Endometrial microvascular endothelial cells (primary cell): ENCODE data around the gene GALNT16. TPM values are rescaled to one million over a fixed set of nuclear protein-coding genes. Genes with fewer than 3 reads are reported as not detected.
"Not testable (repeated sequence)": the region's sequence is repeated elsewhere in the genome, so short reads cannot be mapped to it uniquely, and the experiment has no call there.

Source experiments
- in situ Hi-C: cut with HindIII; loops from 2 replicates; pipeline ENCODE4 v1.10.0; 2017; ENCODE audit warnings: low sequenced_read_pairs, low pct_unique_long_range_greater_than_20kb; ENCODE audit errors: inconsistent ontology term
- total RNA-seq: library from RNA; depleted of rRNA; stranded (reverse); fragments of >200 nt; gene quantifications from one replicate; pipeline ENCODE4 v1.2.3, GENCODE V29; 2015; ENCODE audit errors: inconsistent ontology term

GALNT16 gene
- total RNA-seq, 1 donor from 2014 or later = 0.09 TPM

- in situ Hi-C loops = no loop called here
Observed at GRCh38 chr14:69249603-69250002, 10.4 kb upstream of the GALNT16 start.

GRCh38 chr14:69252851-69253250, 7.1 kb upstream of the GALNT16 start:
- in situ Hi-C loops = no loop called here

- in situ Hi-C loops = no loop called here
Observed at GRCh38 chr14:69259168-69259526, 811 bp upstream of the GALNT16 start.

GRCh38 chr14:69260190-69260860, 367 bp downstream of the GALNT16 start:
- in situ Hi-C loops = no loop called here

GRCh38 chr14:69260861-69261564, 1.1 kb downstream of the GALNT16 start:
- in situ Hi-C loops = no loop called here

- in situ Hi-C loops = no loop called here
Observed at GRCh38 chr14:69261761-69262331, 1.9 kb downstream of the GALNT16 start.

GRCh38 chr14:69262516-69262915, 2.6 kb downstream of the GALNT16 start:
- in situ Hi-C loops = no loop called here

GRCh38 chr14:69263364-69263763, 3.4 kb downstream of the GALNT16 start:
- in situ Hi-C loops = no loop called here

GRCh38 chr14:69263771-69264170, 3.8 kb downstream of the GALNT16 start:
- in situ Hi-C loops = no loop called here

- in situ Hi-C loops = no loop called here
Observed at GRCh38 chr14:69266572-69267345, 6.8 kb downstream of the GALNT16 start.

GRCh38 chr14:69267492-69267891, 7.5 kb downstream of the GALNT16 start:
- in situ Hi-C loops = no loop called here

GRCh38 chr14:69268223-69268622, 8.3 kb downstream of the GALNT16 start:
- in situ Hi-C loops = no loop called here

- in situ Hi-C loops = no loop called here
Observed at GRCh38 chr14:69268763-69269162, 8.8 kb downstream of the GALNT16 start.

- in situ Hi-C loops = no loop called here
Observed at GRCh38 chr14:69269381-69269780, 9.4 kb downstream of the GALNT16 start.

- in situ Hi-C loops = no loop called here
Observed at GRCh38 chr14:69270097-69270496, 10.1 kb downstream of the GALNT16 start.

GRCh38 chr14:69270795-69271708, 11.1 kb downstream of the GALNT16 start:
- in situ Hi-C loops = no loop called here

GRCh38 chr14:69274321-69274720, 14.4 kb downstream of the GALNT16 start:
- in situ Hi-C loops = no loop called here

GRCh38 chr14:69275331-69275730, 15.4 kb downstream of the GALNT16 start:
- in situ Hi-C loops = no loop called here

GRCh38 chr14:69277356-69277755, 17.4 kb downstream of the GALNT16 start:
- in situ Hi-C loops = not testable (repeated sequence)
